ENCODE results near the gene ZBTB16. TPM values are rescaled to one million over a fixed set of nuclear protein-coding genes. Genes with fewer than 3 reads are reported as not detected.

The ZBTB16 gene
- total RNA-seq, 2 experiments from 2014 or later = 7.4 to 7.6 TPM

GRCh38 chr11:114211444-114212121, 152.1 kb downstream of the ZBTB16 start:
- CTCF ChIA-PET = interaction anchor here (1.6 kb wide), 1 partner anchor 37 kb away, joined by 4 read pairs; no protein-coding TSS in a partner anchor
- H3K27me3 Mint-ChIP-seq = peaks cover 2% of the 10 kb centered on the region
- H3K4me3 Mint-ChIP-seq = no peak overlapping the region
- POLR2A ChIA-PET = no interaction called here
- no peaks in the 10 kb centered on the region for H3K9me3 Mint-ChIP-seq
- DNase-seq = no peak
- H3K27ac Mint-ChIP-seq = no peak overlapping the region
- peaks cover 5% of the 10 kb centered on the region for H3K36me3 Mint-ChIP-seq (ENCODE audit: low read depth)
- peaks cover 69% of the 10 kb centered on the region for H3K4me1 Mint-ChIP-seq

GRCh38 chr11:114213622-114214021, 154.1 kb downstream of the ZBTB16 start:
- H3K9me3 Mint-ChIP-seq = no peaks in the 10 kb centered on the region
- DNase-seq = no peak
- H3K4me3 Mint-ChIP-seq = no peak overlapping the region
- no peaks in the 10 kb centered on the region for H3K36me3 Mint-ChIP-seq (ENCODE audit: low read depth)
- CTCF ChIA-PET = interaction anchor here (0.7 to 1.3 kb wide), 4 partner anchors 13 to 171 kb away, joined by 3 read pairs; no protein-coding TSS in a partner anchor
- no peak overlapping the region for H3K27ac Mint-ChIP-seq
- peaks cover 65% of the 10 kb centered on the region for H3K4me1 Mint-ChIP-seq
- POLR2A ChIA-PET = no interaction called here
- H3K27me3 Mint-ChIP-seq = peaks cover 2% of the 10 kb centered on the region

DNA sequence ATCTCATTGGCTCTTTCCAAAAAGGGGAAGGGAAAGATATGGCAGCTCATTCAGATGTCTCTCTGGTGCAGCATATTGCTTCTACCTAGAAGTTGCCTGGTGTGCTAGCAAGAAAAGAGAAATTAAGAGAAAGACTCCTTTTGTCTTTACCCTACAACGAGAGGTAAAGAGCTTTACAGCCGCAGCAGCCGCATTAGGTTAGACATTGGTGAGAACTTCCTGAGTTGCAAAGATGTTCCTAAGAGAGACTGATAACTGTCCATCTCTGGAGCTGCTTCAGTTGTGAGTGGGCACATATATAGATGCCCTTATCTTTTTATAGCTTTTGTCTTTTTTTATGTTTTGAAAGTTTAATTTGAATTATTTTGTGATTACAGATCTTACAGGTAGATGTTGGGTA, 155.9 kb downstream of the ZBTB16 start:
- ChIA-PET CTCF (interaction anchor here (1.0 to 1.3 kb wide), 4 partner anchors 9 to 33 kb away, joined by 3 to 4 read pairs (median 4); no protein-coding TSS in a partner anchor), POLR2A (no interaction called here)
- H3K4me1 Mint-ChIP-seq = peaks cover 51% of the 10 kb centered on the region

DNA sequence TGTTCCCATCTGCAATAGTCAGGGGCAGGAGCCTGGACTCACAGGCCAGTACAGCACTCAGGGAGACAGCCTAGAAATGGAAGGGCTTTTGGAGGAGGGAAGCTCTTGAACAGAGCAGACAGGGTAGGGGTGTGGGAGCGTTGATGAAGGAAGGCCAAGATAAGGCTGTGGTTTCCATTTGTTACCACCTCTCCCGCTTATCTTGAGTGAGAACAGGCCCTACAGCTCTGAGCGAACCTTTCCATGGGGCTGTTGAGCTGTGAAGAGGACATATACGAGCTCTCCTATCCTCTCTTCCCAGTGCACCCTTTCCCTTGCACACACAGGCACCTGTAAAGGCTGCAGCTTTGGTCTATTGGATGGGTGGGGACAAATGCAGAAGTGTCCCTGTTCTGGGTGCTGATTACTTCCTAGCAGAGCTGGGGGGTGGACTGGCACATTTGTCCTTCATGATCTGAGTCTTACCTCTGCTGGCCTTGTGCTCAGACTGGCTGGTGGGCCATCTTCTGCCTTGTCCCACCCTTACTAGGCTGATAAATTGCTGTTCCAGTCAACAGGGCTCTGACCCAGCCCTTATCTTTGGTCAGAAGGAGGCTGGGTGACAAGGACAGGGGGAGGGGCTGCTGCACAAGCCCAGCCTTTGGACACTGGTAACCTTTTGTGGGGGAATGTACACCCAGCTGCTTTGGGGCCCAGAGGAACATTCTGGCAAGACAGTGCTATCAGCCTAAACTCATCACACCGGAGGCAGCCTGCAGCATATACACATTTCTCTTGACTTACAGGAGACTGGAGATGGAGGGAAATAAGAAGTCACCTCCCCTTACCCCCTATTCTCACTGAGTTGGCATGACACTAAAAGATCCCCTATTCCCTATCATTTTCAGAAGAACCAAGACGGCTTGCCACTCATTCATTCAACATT, 156.6 kb downstream of the ZBTB16 start:
- H3K36me3 Mint-ChIP-seq (ENCODE audit: low read depth) = peaks cover 2% of the 10 kb centered on the region
- H3K9me3 Mint-ChIP-seq = no peaks in the 10 kb centered on the region
- no peak for DNase-seq
- POLR2A ChIA-PET = no interaction called here
- H3K27ac Mint-ChIP-seq = peak overlapping the region; percentile 79
- H3K4me3 Mint-ChIP-seq = peak overlapping the region; percentile 28
- CTCF ChIA-PET = interaction anchor here (1.0 to 1.3 kb wide), 5 partner anchors 8 to 193 kb away, joined by 3 to 4 read pairs (median 3); no protein-coding TSS in a partner anchor
- peaks cover 2% of the 10 kb centered on the region for H3K27me3 Mint-ChIP-seq
- H3K4me1 Mint-ChIP-seq = peaks cover 47% of the 10 kb centered on the region

More for the DNA sequence above, 155.9 kb downstream of the ZBTB16 start:
- no peak for DNase-seq
- peak overlapping the region; percentile 48 for H3K27ac Mint-ChIP-seq
- H3K4me3 Mint-ChIP-seq = peak overlapping the region; percentile 28
- H3K9me3 Mint-ChIP-seq = no peaks in the 10 kb centered on the region
- peaks cover 2% of the 10 kb centered on the region for H3K36me3 Mint-ChIP-seq (ENCODE audit: low read depth)
- H3K27me3 Mint-ChIP-seq = peaks cover 2% of the 10 kb centered on the region

GRCh38 chr11:114216796-114217180, 157.3 kb downstream of the ZBTB16 start:
- peak overlapping the region; percentile 6 for H3K4me3 Mint-ChIP-seq
- peaks cover 2% of the 10 kb centered on the region for H3K36me3 Mint-ChIP-seq (ENCODE audit: low read depth)
- peaks cover 2% of the 10 kb centered on the region for H3K27me3 Mint-ChIP-seq
- ChIA-PET CTCF (interaction anchor here (1.0 kb wide), 1 partner anchor 194 kb away, joined by 3 read pairs; no protein-coding TSS in a partner anchor), POLR2A (no interaction called here)
- DNase-seq = peak; percentile 20
- peaks cover 42% of the 10 kb centered on the region for H3K4me1 Mint-ChIP-seq
- no peaks in the 10 kb centered on the region for H3K9me3 Mint-ChIP-seq
- H3K27ac Mint-ChIP-seq = peak overlapping the region; percentile 79

GRCh38 chr11:114218508-114218907, 159.0 kb downstream of the ZBTB16 start:
- H3K27ac Mint-ChIP-seq = peak overlapping the region; percentile 42
- ChIA-PET POLR2A (no interaction called here), CTCF (no interaction called here)
- H3K36me3 Mint-ChIP-seq (ENCODE audit: low read depth) = peaks cover 2% of the 10 kb centered on the region
- peaks cover 40% of the 10 kb centered on the region for H3K4me1 Mint-ChIP-seq
- no peak for DNase-seq
- H3K9me3 Mint-ChIP-seq = no peaks in the 10 kb centered on the region
- H3K27me3 Mint-ChIP-seq = peaks cover 2% of the 10 kb centered on the region
- H3K4me3 Mint-ChIP-seq = no peak overlapping the region

- Mint-ChIP-seq H3K9me3 (no peaks in the 10 kb centered on the region), H3K4me1 (peaks cover 35% of the 10 kb centered on the region), H3K27me3 (peaks cover 6% of the 10 kb centered on the region), H3K4me3 (no peak overlapping the region), H3K36me3 (ENCODE audit: low read depth) (peaks cover 2% of the 10 kb centered on the region), H3K27ac (peak overlapping the region; percentile 3)
- no peak for DNase-seq
- ChIA-PET CTCF (interaction anchor here (0.6 to 1.5 kb wide), 5 partner anchors 9 to 154 kb away, joined by 3 to 5 read pairs (median 3); no protein-coding TSS in a partner anchor), POLR2A (no interaction called here)
Measured at GRCh38 chr11:114219559-114220349, 160.2 kb downstream of the ZBTB16 start.

GRCh38 chr11:114221037-114221436, 161.5 kb downstream of the ZBTB16 start:
- POLR2A ChIA-PET = no interaction called here
- Mint-ChIP-seq H3K27ac (no peak overlapping the region), H3K36me3 (ENCODE audit: low read depth) (peaks cover 2% of the 10 kb centered on the region), H3K9me3 (no peaks in the 10 kb centered on the region), H3K4me3 (no peak overlapping the region), H3K27me3 (peaks cover 6% of the 10 kb centered on the region), H3K4me1 (peaks cover 36% of the 10 kb centered on the region)
- CTCF ChIA-PET = interaction anchor here (0.8 to 1.5 kb wide), 3 partner anchors 11 to 169 kb away, joined by 3 read pairs; no protein-coding TSS in a partner anchor
- DNase-seq = no peak

DNA sequence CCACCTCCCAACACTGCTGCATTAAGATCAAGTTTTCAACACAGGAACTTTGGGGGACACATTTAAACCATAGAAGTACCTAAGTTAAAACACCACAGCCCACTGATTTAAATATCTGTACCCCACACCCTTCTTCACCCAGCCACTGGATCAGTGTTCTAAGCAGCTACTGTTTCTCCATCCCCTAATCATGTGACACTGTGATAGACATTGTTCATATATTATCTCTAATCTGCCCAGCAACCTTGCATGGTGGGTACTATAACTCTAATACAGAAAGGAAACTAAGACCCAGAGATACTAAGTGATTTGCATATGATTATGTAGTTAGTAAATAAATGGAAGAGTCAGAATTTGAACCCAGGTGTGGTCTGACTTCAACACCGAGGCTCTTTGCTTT, 166.2 kb downstream of the ZBTB16 start:
- no peaks in the 10 kb centered on the region for H3K9me3 Mint-ChIP-seq
- ChIA-PET POLR2A (no interaction called here), CTCF (interaction anchor here (0.8 to 1.3 kb wide), 2 partner anchors 13 to 24 kb away, joined by 3 read pairs; no protein-coding TSS in a partner anchor)
- H3K27me3 Mint-ChIP-seq = peaks cover 6% of the 10 kb centered on the region
- DNase-seq = no peak
- H3K27ac Mint-ChIP-seq = no peak overlapping the region
- peaks cover 25% of the 10 kb centered on the region for H3K4me1 Mint-ChIP-seq
- H3K4me3 Mint-ChIP-seq = no peak overlapping the region
- no peaks in the 10 kb centered on the region for H3K36me3 Mint-ChIP-seq (ENCODE audit: low read depth)

GRCh38 chr11:114226356-114226755, 166.8 kb downstream of the ZBTB16 start:
- POLR2A ChIA-PET = no interaction called here
- peaks cover 8% of the 10 kb centered on the region for H3K27me3 Mint-ChIP-seq
- no peaks in the 10 kb centered on the region for H3K9me3 Mint-ChIP-seq

DNA sequence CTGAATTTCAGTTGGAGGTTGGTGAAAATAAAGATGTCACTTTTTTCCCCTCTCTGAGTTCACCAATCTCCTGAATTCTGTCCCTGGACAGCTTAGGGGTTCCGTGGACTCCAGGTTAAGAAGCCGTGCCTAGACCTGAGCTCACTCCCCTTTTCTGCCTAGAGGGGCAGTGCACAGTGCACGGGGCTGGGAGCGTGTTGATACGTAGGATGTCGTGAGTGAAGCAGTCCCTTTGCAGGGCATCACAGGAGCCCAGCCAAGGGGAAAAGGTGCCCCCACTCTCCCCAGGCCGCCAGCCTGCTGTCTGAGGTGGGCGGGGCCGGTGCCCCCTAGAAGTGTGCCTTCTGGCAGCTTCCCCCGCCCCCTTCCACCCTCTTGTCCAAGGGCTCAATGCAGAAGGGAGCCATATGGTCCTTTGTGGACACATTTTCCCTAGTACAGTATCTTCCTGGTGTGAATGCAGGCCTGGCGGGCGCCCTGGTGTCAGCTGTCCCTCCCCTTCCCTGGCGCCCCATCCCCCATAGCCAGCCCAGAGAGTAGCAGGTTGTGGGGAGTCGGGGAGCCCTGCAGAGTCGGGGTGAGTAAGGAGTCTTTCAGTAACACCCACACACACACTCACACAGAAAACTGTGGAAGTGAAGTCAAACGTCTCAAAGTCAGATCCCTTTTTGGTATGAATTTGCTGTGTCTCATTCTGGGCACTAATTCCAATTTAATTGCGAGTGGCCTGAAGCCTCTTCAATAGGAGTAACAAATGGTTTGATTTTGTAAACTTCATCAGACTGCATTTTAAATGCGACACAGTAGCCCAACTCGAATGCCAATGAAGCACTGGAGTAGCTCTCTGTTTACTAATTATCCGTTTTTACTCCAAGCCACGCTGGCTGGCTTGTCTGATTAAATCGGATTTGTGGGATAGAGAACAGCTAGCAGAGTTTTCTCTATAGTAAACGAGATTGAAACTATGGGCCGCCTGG, 169.2 kb downstream of the ZBTB16 start:
- POLR2A ChIA-PET = no interaction called here
- peaks cover 25% of the 10 kb centered on the region for H3K4me1 Mint-ChIP-seq
- CTCF ChIA-PET = interaction anchor here (0.6 to 2.6 kb wide), 4 partner anchors 9 to 15 kb away, joined by 3 to 6 read pairs (median 3); no protein-coding TSS in a partner anchor
- H3K9me3 Mint-ChIP-seq = no peaks in the 10 kb centered on the region
- peaks cover 13% of the 10 kb centered on the region for H3K27me3 Mint-ChIP-seq
- no peak overlapping the region for H3K27ac Mint-ChIP-seq
- H3K4me3 Mint-ChIP-seq = no peak overlapping the region
- H3K36me3 Mint-ChIP-seq (ENCODE audit: low read depth) = no peaks in the 10 kb centered on the region
- no peak for DNase-seq

More at GRCh38 chr11:114226356-114226755, 166.8 kb downstream of the ZBTB16 start:
- H3K4me1 Mint-ChIP-seq = peaks cover 25% of the 10 kb centered on the region
- H3K4me3 Mint-ChIP-seq = no peak overlapping the region
- DNase-seq = no peak
- H3K27ac Mint-ChIP-seq = no peak overlapping the region
- no peaks in the 10 kb centered on the region for H3K36me3 Mint-ChIP-seq (ENCODE audit: low read depth)
- CTCF ChIA-PET = interaction anchor here (0.8 kb wide), 1 partner anchor 13 kb away, joined by 3 read pairs; no protein-coding TSS in a partner anchor
